ENCODE results near the gene APOLD1. TPM values are rescaled to one million over a fixed set of nuclear protein-coding genes. Genes with fewer than 3 reads are reported as not detected.

The APOLD1 gene
- polyA plus RNA-seq, 2 donors: 0.77 to 2.4 TPM

- 10 to 13% methylated on average over 3 of the region's 3 CpGs for WGBS, 2 donors
- Histone ChIP-seq H3K9me3 (ENCODE audit: control insufficient read depth in 2 of 2, insufficient read depth in 1 of 2, low read depth in 1 of 2, low read length in 1 of 2) (no peaks in the 10 kb centered on the region), H3K27ac (ENCODE audit: low read depth in 2 of 2, low read length in 1 of 2) (no peak overlapping the region), H3K4me3 (ENCODE audit: low read depth in 1 of 2, low read length in 2 of 2) (no peak overlapping the region), H3K4me1 (ENCODE audit: control insufficient read depth in 2 of 2, insufficient read depth in 2 of 2, low read length in 1 of 2) (no peaks in the 10 kb centered on the region), H3K27me3 (ENCODE audit: control insufficient read depth in 1 of 2, insufficient read depth in 2 of 2, low read length in 2 of 2) (no peaks in the 10 kb centered on the region), H3K36me3 (ENCODE audit: control insufficient read depth in 2 of 2, insufficient read depth in 2 of 2, low read length in 1 of 2) (no peaks in the 10 kb centered on the region)
Measured at GRCh38 chr12:12779529-12779928, 5.9 kb upstream of the APOLD1 start.

- Histone ChIP-seq H3K36me3 (ENCODE audit: control insufficient read depth in 2 of 2, insufficient read depth in 2 of 2, low read length in 1 of 2) (no peaks in the 10 kb centered on the region), H3K4me1 (ENCODE audit: control insufficient read depth in 2 of 2, insufficient read depth in 2 of 2, low read length in 1 of 2) (peaks cover 0 to 6% of the 10 kb centered on the region in 2 donors), H3K9me3 (ENCODE audit: control insufficient read depth in 2 of 2, insufficient read depth in 1 of 2, low read depth in 1 of 2, low read length in 1 of 2) (no peaks in the 10 kb centered on the region), H3K27me3 (ENCODE audit: control insufficient read depth in 1 of 2, insufficient read depth in 2 of 2, low read length in 2 of 2) (no peaks in the 10 kb centered on the region), H3K27ac (ENCODE audit: low read depth in 2 of 2, low read length in 1 of 2) (no peak overlapping the region), H3K4me3 (ENCODE audit: low read depth in 1 of 2, low read length in 2 of 2) (no peak overlapping the region)
- WGBS, 2 donors: 95 to 98% methylated on average over 2 of the region's 2 CpGs
Measured at GRCh38 chr12:12784116-12784515, 1.3 kb upstream of the APOLD1 start.

DNA sequence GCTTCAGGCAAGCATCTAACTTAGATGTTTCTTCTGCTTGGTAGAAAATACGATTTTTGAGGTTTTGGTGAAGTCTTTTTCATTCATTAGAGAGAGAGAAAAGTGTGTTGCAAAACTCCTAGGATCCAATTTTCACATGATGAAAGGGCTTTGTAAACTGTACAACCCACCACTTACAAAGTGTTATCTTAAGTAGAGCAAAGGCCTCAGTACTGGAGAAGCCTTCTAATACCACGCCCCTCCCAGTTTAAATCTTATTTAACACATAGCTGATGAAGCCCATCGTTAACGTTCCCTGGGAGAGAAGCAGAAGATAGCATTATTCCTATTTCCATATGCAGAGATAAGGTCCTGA lies 869 bp downstream of the APOLD1 start:
- Histone ChIP-seq H3K36me3 (ENCODE audit: control insufficient read depth in 2 of 2, insufficient read depth in 2 of 2, low read length in 1 of 2) (no peaks in the 10 kb centered on the region), H3K4me1 (ENCODE audit: control insufficient read depth in 2 of 2, insufficient read depth in 2 of 2, low read length in 1 of 2) (peaks cover 0 to 6% of the 10 kb centered on the region in 2 donors), H3K27me3 (ENCODE audit: control insufficient read depth in 1 of 2, insufficient read depth in 2 of 2, low read length in 2 of 2) (no peaks in the 10 kb centered on the region), H3K9me3 (ENCODE audit: control insufficient read depth in 2 of 2, insufficient read depth in 1 of 2, low read depth in 1 of 2, low read length in 1 of 2) (no peaks in the 10 kb centered on the region), H3K4me3 (ENCODE audit: low read depth in 1 of 2, low read length in 2 of 2) (peak overlapping the region; percentile 53 to 72), H3K27ac (ENCODE audit: low read depth in 2 of 2, low read length in 1 of 2) (peak overlapping the region; percentile 84 to 86)
- WGBS, 2 donors: 20 to 24% methylated on average over 4 of the region's 4 CpGs

GRCh38 chr12:12786706-12787601 lies 1.5 kb downstream of the APOLD1 start:
- H3K27me3 ChIP-seq (ENCODE audit: control insufficient read depth in 1 of 2, insufficient read depth in 2 of 2, low read length in 2 of 2): no peaks in the 10 kb centered on the region
- H3K27ac ChIP-seq (ENCODE audit: low read depth in 2 of 2, low read length in 1 of 2): peak overlapping the region; percentile 84 to 86
- WGBS, 2 donors: 2 to 3% methylated on average over 77 to 80 of the region's 80 CpGs
- H3K36me3 ChIP-seq (ENCODE audit: control insufficient read depth in 2 of 2, insufficient read depth in 2 of 2, low read length in 1 of 2): no peaks in the 10 kb centered on the region
- H3K9me3 ChIP-seq (ENCODE audit: control insufficient read depth in 2 of 2, insufficient read depth in 1 of 2, low read depth in 1 of 2, low read length in 1 of 2): no peaks in the 10 kb centered on the region
- peaks cover 0 to 6% of the 10 kb centered on the region in 2 donors for H3K4me1 ChIP-seq (ENCODE audit: control insufficient read depth in 2 of 2, insufficient read depth in 2 of 2, low read length in 1 of 2)
- H3K4me3 ChIP-seq (ENCODE audit: low read depth in 1 of 2, low read length in 2 of 2): peak overlapping the region; percentile 53 to 72

DNA sequence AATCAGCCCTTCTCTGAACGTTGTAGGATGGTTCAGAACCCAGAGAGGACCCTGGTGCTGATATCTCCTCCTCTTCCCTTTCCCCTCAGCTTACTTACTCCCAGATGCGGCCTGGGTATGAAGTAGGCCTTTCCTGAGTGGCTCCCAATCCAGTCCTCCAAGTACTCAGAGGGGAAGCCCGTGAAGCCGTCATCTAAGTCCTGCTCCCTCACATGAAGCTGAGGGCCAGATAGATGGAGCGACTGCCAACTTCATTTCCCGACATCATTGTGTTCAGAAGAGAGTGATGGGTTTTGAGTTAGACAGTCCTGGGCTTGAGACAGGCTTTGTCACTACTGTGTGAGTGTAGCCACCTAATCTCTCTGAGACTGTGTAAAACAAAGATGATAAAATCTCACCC lies 2.7 kb downstream of the APOLD1 start:
- Histone ChIP-seq H3K4me1 (ENCODE audit: control insufficient read depth in 2 of 2, insufficient read depth in 2 of 2, low read length in 1 of 2) (peaks cover 0 to 6% of the 10 kb centered on the region in 2 donors), H3K9me3 (ENCODE audit: control insufficient read depth in 2 of 2, insufficient read depth in 1 of 2, low read depth in 1 of 2, low read length in 1 of 2) (no peaks in the 10 kb centered on the region), H3K27ac (ENCODE audit: low read depth in 2 of 2, low read length in 1 of 2) (peak overlapping the region in 1 of 2 donors; percentile 37), H3K36me3 (ENCODE audit: control insufficient read depth in 2 of 2, insufficient read depth in 2 of 2, low read length in 1 of 2) (no peaks in the 10 kb centered on the region), H3K4me3 (ENCODE audit: low read depth in 1 of 2, low read length in 2 of 2) (no peak overlapping the region), H3K27me3 (ENCODE audit: control insufficient read depth in 1 of 2, insufficient read depth in 2 of 2, low read length in 2 of 2) (no peaks in the 10 kb centered on the region)
- 63% methylated on average over 6 of the region's 6 CpGs for WGBS, 2 donors

GRCh38 chr12:12788675-12789368 lies 3.4 kb downstream of the APOLD1 start:
- no peaks in the 10 kb centered on the region for H3K27me3 ChIP-seq (ENCODE audit: control insufficient read depth in 1 of 2, insufficient read depth in 2 of 2, low read length in 2 of 2)
- 13 to 15% methylated on average over 9 of the region's 9 CpGs for WGBS, 2 donors
- H3K4me1 ChIP-seq (ENCODE audit: control insufficient read depth in 2 of 2, insufficient read depth in 2 of 2, low read length in 1 of 2): peaks cover 0 to 8% of the 10 kb centered on the region in 2 donors
- no peaks in the 10 kb centered on the region for H3K36me3 ChIP-seq (ENCODE audit: control insufficient read depth in 2 of 2, insufficient read depth in 2 of 2, low read length in 1 of 2)
- H3K9me3 ChIP-seq (ENCODE audit: control insufficient read depth in 2 of 2, insufficient read depth in 1 of 2, low read depth in 1 of 2, low read length in 1 of 2): no peaks in the 10 kb centered on the region
- peak overlapping the region in 1 of 2 donors; percentile 22 for H3K27ac ChIP-seq (ENCODE audit: low read depth in 2 of 2, low read length in 1 of 2)
- H3K4me3 ChIP-seq (ENCODE audit: low read depth in 1 of 2, low read length in 2 of 2): no peak overlapping the region

GRCh38 chr12:12790956-12791355 lies 5.5 kb downstream of the APOLD1 start:
- Histone ChIP-seq H3K4me1 (ENCODE audit: control insufficient read depth in 2 of 2, insufficient read depth in 2 of 2, low read length in 1 of 2) (peaks cover 0 to 8% of the 10 kb centered on the region in 2 donors), H3K9me3 (ENCODE audit: control insufficient read depth in 2 of 2, insufficient read depth in 1 of 2, low read depth in 1 of 2, low read length in 1 of 2) (no peaks in the 10 kb centered on the region), H3K4me3 (ENCODE audit: low read depth in 1 of 2, low read length in 2 of 2) (no peak overlapping the region), H3K27ac (ENCODE audit: low read depth in 2 of 2, low read length in 1 of 2) (no peak overlapping the region), H3K36me3 (ENCODE audit: control insufficient read depth in 2 of 2, insufficient read depth in 2 of 2, low read length in 1 of 2) (no peaks in the 10 kb centered on the region), H3K27me3 (ENCODE audit: control insufficient read depth in 1 of 2, insufficient read depth in 2 of 2, low read length in 2 of 2) (no peaks in the 10 kb centered on the region)
- WGBS, 2 donors: 38 to 47% methylated on average over 4 of the region's 4 CpGs

DNA sequence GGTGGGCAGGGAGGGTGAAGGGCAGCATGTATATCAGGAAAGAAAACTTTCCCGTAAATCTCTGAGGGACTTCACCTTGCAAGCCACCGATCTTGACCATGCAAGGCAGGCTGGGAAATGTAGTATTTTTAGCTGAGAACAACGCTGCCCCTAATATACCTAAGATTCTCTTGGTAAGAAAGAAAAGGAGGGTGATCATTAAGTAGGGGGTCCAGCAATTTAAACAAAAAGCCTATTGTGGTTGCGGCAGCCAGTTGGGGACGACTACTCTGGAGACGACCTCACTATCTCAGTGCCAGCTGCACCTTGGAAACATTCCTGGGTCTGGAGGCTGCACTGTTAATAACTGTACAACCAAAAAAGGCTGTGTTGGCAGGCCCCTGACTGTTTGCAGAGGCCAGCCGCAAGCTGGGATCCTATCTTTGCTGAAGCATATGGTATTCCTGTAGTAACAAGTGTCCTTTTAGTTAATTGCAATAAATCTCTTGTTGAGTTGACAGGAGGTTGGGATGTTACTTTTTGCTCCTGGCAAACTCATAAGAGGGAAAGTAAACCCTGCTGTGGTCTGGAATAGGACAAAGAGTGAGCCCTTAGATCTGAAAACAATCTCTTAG lies 6.4 kb downstream of the APOLD1 start:
- peak overlapping the region in 1 of 2 donors; percentile 58 for H3K27ac ChIP-seq (ENCODE audit: low read depth in 2 of 2, low read length in 1 of 2)
- WGBS, 2 donors: 18 to 27% methylated on average over 7 of the region's 7 CpGs
- H3K4me3 ChIP-seq (ENCODE audit: low read depth in 1 of 2, low read length in 2 of 2): no peak overlapping the region

GRCh38 chr12:12792421-12792820 lies 7.0 kb downstream of the APOLD1 start:
- H3K27ac ChIP-seq (ENCODE audit: low read depth in 2 of 2, low read length in 1 of 2): peak overlapping the region in 1 of 2 donors; percentile 58

More for the DNA sequence above, 6.4 kb downstream of the APOLD1 start:
- H3K9me3 ChIP-seq (ENCODE audit: control insufficient read depth in 2 of 2, insufficient read depth in 1 of 2, low read depth in 1 of 2, low read length in 1 of 2): no peaks in the 10 kb centered on the region
- H3K4me1 ChIP-seq (ENCODE audit: control insufficient read depth in 2 of 2, insufficient read depth in 2 of 2, low read length in 1 of 2): peaks cover 0 to 8% of the 10 kb centered on the region in 2 donors
- no peaks in the 10 kb centered on the region for H3K27me3 ChIP-seq (ENCODE audit: control insufficient read depth in 1 of 2, insufficient read depth in 2 of 2, low read length in 2 of 2)
- no peaks in the 10 kb centered on the region for H3K36me3 ChIP-seq (ENCODE audit: control insufficient read depth in 2 of 2, insufficient read depth in 2 of 2, low read length in 1 of 2)

More at GRCh38 chr12:12792421-12792820, 7.0 kb downstream of the APOLD1 start:
- H3K9me3 ChIP-seq (ENCODE audit: control insufficient read depth in 2 of 2, insufficient read depth in 1 of 2, low read depth in 1 of 2, low read length in 1 of 2): no peaks in the 10 kb centered on the region
- H3K4me3 ChIP-seq (ENCODE audit: low read depth in 1 of 2, low read length in 2 of 2): no peak overlapping the region
- H3K36me3 ChIP-seq (ENCODE audit: control insufficient read depth in 2 of 2, insufficient read depth in 2 of 2, low read length in 1 of 2): no peaks in the 10 kb centered on the region
- H3K4me1 ChIP-seq (ENCODE audit: control insufficient read depth in 2 of 2, insufficient read depth in 2 of 2, low read length in 1 of 2): peaks cover 0 to 4% of the 10 kb centered on the region in 2 donors
- WGBS, 2 donors: 45 to 59% methylated on average over 6 of the region's 6 CpGs
- H3K27me3 ChIP-seq (ENCODE audit: control insufficient read depth in 1 of 2, insufficient read depth in 2 of 2, low read length in 2 of 2): no peaks in the 10 kb centered on the region
